Activated CD4-positive, alpha-beta memory T cell treated with anti-CD3 and anti-CD28 coated beads, Interleukin-2, amount 10 ng/mL, durations not matched to agents 7 days and 5 days (primary cell): ENCODE data around the gene CACNG1. TPM values are rescaled to one million over a fixed set of nuclear protein-coding genes. Genes with fewer than 3 reads are reported as not detected.

Source experiments
- CTCF ChIA-PET: fragments of 350-600 bp; sonication (Branson Sonifier 250); formaldehyde crosslinking; loops from one replicate; lab custom pipeline; 2021; ENCODE audit warnings: antibody characterized with exemption, inconsistent platforms; lab: Charles Lee
- POLR2A ChIA-PET: fragments of 350-600 bp; sonication (Branson Sonifier 250); formaldehyde crosslinking; loops from one replicate; lab custom pipeline; 2021; ENCODE audit warnings: antibody characterized with exemption; lab: Charles Lee
- DNase-seq: peaks from one replicate; pipeline ENCODE4 v3.0.0-alpha.2; 2020
- H3K27ac Mint-ChIP-seq: one replicate; pipeline ENCODE4 v1.8.0; 2021; ENCODE audit warnings: mild to moderate bottlenecking, mixed read lengths
- H3K27me3 Mint-ChIP-seq: one replicate; pipeline ENCODE4 v1.8.0; 2021; ENCODE audit warnings: mixed read lengths
- H3K36me3 Mint-ChIP-seq: one replicate; pipeline ENCODE4 v1.8.0; 2021; ENCODE audit warnings: low read depth, mixed read lengths
- H3K4me1 Mint-ChIP-seq: one replicate; pipeline ENCODE4 v1.8.0; 2021; ENCODE audit warnings: mixed read lengths
- H3K4me3 Mint-ChIP-seq: one replicate; pipeline ENCODE4 v1.8.0; 2021; ENCODE audit warnings: mild to moderate bottlenecking, mixed read lengths
- H3K9me3 Mint-ChIP-seq: one replicate; pipeline ENCODE4 v1.8.0; 2021; ENCODE audit warnings: mixed read lengths
- total RNA-seq, 2 experiments: library from RNA; stranded (reverse); gene quantifications; one replicate each; pipeline ENCODE4 v1.2.3, GENCODE V29; 2021

Gene CACNG1
- total RNA-seq, 2 experiments from 2014 or later, result not detected

DNA sequence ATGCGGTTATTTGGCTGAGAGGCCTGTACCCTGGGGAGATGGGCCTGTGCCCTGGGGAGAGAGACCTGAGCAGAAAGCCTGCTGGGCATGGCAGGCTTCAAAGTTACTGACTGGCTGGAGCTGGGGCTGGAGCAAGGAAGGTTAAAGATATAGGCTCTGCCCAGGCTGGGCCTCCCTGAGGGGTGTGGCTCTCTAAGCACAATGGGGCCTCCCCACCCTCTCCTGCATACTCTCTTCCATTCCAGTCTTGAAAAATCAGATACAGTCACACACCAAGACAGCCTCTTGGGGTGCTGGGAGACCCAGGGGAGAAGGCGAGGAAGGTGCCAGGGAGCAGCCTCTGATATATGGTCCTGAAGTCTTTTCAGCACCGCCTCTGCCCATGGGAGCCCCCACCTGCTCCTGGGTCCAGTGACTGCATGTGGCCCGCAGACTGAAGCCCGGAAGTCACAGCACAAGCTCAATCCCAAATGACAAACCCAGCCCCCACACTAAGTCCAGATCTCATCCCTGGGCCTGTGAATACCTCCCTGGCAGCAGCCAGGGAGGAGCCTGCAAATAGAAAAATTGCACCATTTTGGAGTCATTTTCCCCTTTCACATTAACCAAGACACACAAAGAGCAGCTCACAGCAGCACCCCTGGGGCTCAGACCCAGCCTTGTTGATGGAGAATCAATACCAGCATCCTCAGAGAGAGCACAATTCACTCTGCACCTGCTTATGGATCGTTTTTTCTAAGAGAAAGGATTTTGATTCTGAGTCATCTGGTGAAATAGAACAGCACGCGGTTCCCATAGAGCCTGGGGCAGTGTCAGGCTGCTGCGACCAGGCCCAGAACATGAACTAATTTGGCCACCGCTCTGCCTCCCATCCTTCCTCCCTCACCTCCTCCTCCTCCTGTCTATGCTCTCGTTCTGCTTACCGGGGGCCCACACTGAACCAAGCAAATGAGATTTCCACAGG, 25.6 kb upstream of the CACNG1 start:
- POLR2A ChIA-PET, result no interaction called here
- H3K9me3 Mint-ChIP-seq, result no peaks in the 10 kb centered on the region
- no peak overlapping the region for H3K27ac Mint-ChIP-seq
- DNase-seq, result no peak
- H3K4me1 Mint-ChIP-seq, result no peaks in the 10 kb centered on the region
- CTCF ChIA-PET, result no interaction called here
- no peak overlapping the region for H3K4me3 Mint-ChIP-seq
- H3K36me3 Mint-ChIP-seq, result no peaks in the 10 kb centered on the region
- H3K27me3 Mint-ChIP-seq, result peaks cover 1% of the 10 kb centered on the region

DNA sequence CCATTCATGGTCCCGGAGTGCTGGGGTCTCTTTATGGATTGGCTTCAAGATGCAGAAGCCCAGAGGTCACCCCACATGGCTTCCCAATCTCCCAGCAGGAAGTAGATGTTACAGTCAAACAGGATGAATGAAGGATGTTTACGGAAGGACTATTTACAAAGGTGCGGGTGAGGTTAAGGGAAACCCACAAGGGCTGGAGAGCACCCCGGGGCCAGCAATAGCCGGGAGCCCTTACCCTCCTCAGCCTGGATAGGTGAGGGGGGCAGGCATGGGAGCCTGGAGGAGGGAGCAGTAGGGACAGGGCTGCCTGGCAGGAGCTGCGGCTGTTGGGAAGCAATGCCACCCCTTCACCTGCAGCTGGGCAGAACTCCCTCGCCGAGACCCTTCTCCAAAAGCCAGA, 24.5 kb upstream of the CACNG1 start:
- H3K36me3 Mint-ChIP-seq, result no peaks in the 10 kb centered on the region
- POLR2A ChIA-PET, result no interaction called here
- no peak overlapping the region for H3K4me3 Mint-ChIP-seq
- CTCF ChIA-PET, result no interaction called here
- no peaks in the 10 kb centered on the region for H3K4me1 Mint-ChIP-seq
- H3K9me3 Mint-ChIP-seq, result no peaks in the 10 kb centered on the region
- peaks cover 1% of the 10 kb centered on the region for H3K27me3 Mint-ChIP-seq
- H3K27ac Mint-ChIP-seq, result no peak overlapping the region
- DNase-seq, result no peak

GRCh38 chr17:67020293-67020766, 24.0 kb upstream of the CACNG1 start:
- Mint-ChIP-seq H3K4me3 (no peak overlapping the region), H3K9me3 (no peaks in the 10 kb centered on the region), H3K27ac (no peak overlapping the region), H3K27me3 (peaks cover 1% of the 10 kb centered on the region), H3K36me3 (no peaks in the 10 kb centered on the region), H3K4me1 (no peaks in the 10 kb centered on the region)
- no peak for DNase-seq
- POLR2A ChIA-PET, result no interaction called here
- CTCF ChIA-PET, result no interaction called here

DNA sequence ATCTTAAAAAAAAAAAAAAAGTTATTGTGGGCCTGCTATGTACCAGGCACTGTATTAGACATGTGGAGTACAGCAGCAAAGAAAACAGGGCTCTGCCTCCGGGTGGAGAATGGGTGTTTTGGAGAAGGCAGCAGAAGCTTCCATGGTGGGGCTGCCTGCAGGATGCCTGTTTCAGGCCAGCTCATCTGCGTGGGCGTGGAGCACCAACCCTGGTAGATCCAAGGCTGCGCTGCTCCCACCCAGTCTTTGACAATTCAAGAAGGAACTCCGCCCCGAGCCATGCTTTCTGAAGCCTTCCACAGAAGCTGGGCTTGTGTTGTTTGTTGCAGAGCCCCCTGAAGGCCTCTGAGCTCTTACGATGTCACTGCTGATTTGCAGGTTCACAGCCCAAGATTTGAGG, 23.2 kb upstream of the CACNG1 start:
- Mint-ChIP-seq H3K4me3 (no peak overlapping the region), H3K27me3 (peaks cover 1% of the 10 kb centered on the region), H3K36me3 (no peaks in the 10 kb centered on the region), H3K9me3 (no peaks in the 10 kb centered on the region), H3K27ac (no peak overlapping the region), H3K4me1 (no peaks in the 10 kb centered on the region)
- ChIA-PET POLR2A (no interaction called here), CTCF (no interaction called here)
- no peak for DNase-seq

DNA sequence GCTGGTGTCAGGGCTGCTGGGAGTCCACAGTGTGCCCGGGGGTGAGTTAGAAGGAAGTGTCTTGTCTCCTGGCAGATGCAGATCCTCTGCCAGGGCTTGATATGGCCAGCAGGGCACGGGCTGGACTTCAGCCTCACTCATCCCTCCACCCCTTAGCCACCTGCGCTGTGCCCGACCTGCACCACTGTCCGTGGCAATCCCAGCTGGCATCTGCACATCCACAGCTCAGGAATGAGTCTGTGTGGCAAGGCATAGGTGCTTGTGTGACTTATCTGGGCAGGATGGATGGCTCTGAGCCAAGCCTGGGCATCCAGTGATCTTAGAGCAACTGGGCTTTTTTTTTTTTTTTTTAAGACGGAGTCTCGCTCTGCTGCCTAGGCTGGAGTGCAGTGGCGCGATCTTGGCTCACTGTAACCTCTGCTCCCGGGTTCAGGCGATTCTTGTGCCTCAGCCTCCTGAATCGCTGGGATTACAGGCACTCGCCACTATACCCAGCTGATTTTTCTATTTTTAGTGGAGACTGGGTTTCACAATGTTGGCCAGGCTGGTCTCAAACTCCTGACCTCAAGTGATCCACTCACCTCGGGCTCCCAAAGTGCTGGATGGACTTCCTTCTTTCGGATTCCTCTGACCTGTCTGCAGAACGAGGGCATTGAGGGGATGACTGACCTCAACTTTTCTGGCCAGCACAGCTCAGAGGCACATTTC, 22.5 kb upstream of the CACNG1 start:
- no peak for DNase-seq
- H3K27ac Mint-ChIP-seq, result no peak overlapping the region
- no peaks in the 10 kb centered on the region for H3K9me3 Mint-ChIP-seq
- ChIA-PET CTCF (no interaction called here), POLR2A (no interaction called here)
- H3K36me3 Mint-ChIP-seq, result no peaks in the 10 kb centered on the region
- H3K4me3 Mint-ChIP-seq, result no peak overlapping the region
- H3K27me3 Mint-ChIP-seq, result peaks cover 1% of the 10 kb centered on the region
- no peaks in the 10 kb centered on the region for H3K4me1 Mint-ChIP-seq

DNA sequence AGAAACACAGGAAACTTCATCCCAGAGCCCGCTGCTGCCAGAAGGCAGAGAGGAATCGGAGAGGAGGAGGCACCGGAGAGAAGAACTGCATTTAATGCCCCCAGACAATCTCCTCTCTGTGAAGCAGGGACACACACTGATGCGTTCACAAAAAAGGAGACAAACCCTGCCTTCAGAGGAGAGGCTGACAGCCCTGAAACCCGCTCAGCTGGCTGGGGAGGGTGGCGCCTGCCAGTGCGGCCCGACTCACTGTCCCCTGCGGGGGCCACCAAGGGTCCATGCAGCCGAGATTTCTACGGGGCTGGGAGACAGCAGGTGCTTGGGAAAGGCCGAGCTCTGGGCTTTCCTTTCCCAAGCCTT, 21.9 kb upstream of the CACNG1 start:
- ChIA-PET POLR2A (no interaction called here), CTCF (no interaction called here)
- H3K4me3 Mint-ChIP-seq, result no peak overlapping the region
- H3K4me1 Mint-ChIP-seq, result no peaks in the 10 kb centered on the region
- H3K27me3 Mint-ChIP-seq, result no peaks in the 10 kb centered on the region
- no peaks in the 10 kb centered on the region for H3K9me3 Mint-ChIP-seq
- no peak overlapping the region for H3K27ac Mint-ChIP-seq
- no peaks in the 10 kb centered on the region for H3K36me3 Mint-ChIP-seq
- DNase-seq, result no peak

DNA sequence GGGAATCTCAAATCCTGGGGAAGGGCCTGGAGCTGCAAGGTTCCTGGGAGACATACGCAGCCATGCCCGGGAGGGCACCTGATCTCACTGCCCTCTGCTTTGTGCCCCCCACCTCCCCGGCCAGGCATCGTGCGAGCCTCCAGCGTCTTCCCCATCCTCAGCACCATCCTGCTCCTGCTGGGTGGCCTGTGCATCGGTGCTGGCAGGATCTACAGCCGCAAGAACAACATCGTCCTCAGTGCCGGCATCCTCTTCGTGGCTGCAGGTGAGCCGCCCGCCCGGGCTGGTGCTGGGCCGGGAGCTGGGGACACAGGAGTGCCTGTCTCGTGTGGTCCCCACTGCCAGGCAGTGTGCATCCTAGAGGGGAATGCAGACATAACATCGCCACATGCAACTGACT, 19.6 kb upstream of the CACNG1 start:
- ChIA-PET CTCF (no interaction called here), POLR2A (no interaction called here)
- H3K27ac Mint-ChIP-seq, result no peak overlapping the region
- no peaks in the 10 kb centered on the region for H3K36me3 Mint-ChIP-seq
- H3K9me3 Mint-ChIP-seq, result no peaks in the 10 kb centered on the region
- H3K4me1 Mint-ChIP-seq, result no peaks in the 10 kb centered on the region
- no peaks in the 10 kb centered on the region for H3K27me3 Mint-ChIP-seq
- no peak overlapping the region for H3K4me3 Mint-ChIP-seq
- DNase-seq, result no peak

DNA sequence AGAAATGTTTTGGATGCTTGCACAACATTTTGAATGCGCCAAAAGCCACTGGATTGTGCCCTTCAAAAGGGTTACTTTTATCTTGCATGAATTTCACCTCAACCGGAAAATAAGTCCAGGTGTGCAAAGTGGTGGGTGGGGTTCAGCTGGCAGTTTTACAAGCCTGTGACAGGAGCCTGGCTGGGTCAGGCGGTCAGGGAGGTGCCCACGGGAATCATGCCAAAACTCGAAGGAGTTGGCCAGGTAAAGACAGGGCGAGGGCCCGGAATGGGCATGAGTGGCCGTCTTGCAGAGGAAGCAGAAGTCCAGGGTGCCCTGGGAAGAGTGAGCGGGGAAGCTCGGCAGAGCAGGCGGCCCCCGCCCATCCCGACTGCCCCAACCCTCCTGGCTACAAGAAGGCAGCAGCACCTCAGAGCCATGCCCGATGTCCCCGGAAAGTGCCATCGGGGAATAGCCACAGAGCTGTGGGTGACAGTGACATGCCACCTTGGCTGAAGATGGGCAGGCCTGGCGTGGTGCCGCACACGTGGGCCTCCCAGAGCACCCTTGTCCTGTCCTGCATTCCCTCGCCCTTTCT, 19.1 kb upstream of the CACNG1 start:
- Mint-ChIP-seq H3K27me3 (no peaks in the 10 kb centered on the region), H3K4me1 (no peaks in the 10 kb centered on the region), H3K9me3 (no peaks in the 10 kb centered on the region), H3K36me3 (no peaks in the 10 kb centered on the region), H3K27ac (no peak overlapping the region), H3K4me3 (no peak overlapping the region)
- ChIA-PET CTCF (no interaction called here), POLR2A (no interaction called here)
- DNase-seq, result no peak

DNA sequence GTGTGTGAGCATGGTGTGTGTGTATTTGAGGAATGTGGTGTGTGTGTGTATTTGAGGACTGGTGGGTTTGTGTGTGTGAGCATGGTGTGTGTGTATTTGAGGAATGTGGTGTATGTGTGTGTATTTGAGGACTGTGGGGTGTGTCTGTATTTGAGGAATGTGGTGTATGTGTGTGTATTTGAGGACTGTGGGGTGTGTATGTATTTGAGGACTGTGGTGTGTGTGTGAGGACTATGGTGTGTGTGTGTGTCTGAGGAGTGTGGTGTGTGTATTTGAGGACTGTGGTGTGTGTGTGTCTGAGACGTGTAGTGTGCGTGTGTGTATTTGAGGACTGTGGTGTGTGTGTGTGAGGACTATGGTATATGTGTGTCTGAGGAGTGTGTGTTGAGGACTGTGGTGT, 18.0 kb upstream of the CACNG1 start:
- ChIA-PET CTCF (no interaction called here), POLR2A (no interaction called here)

GRCh38 chr17:67027031-67027628, 17.2 kb upstream of the CACNG1 start:
- Mint-ChIP-seq H3K9me3 (no peaks in the 10 kb centered on the region), H3K27ac (no peak overlapping the region), H3K36me3 (no peaks in the 10 kb centered on the region), H3K27me3 (no peaks in the 10 kb centered on the region), H3K4me3 (no peak overlapping the region), H3K4me1 (no peaks in the 10 kb centered on the region)
- POLR2A ChIA-PET, result no interaction called here
- CTCF ChIA-PET, result no interaction called here
- DNase-seq, result no peak

More for the DNA sequence above, 18.0 kb upstream of the CACNG1 start:
- DNase-seq, result no peak
- no peak overlapping the region for H3K27ac Mint-ChIP-seq
- H3K27me3 Mint-ChIP-seq, result no peaks in the 10 kb centered on the region
- H3K36me3 Mint-ChIP-seq, result no peaks in the 10 kb centered on the region
- no peak overlapping the region for H3K4me3 Mint-ChIP-seq
- H3K9me3 Mint-ChIP-seq, result no peaks in the 10 kb centered on the region
- H3K4me1 Mint-ChIP-seq, result no peaks in the 10 kb centered on the region

DNA sequence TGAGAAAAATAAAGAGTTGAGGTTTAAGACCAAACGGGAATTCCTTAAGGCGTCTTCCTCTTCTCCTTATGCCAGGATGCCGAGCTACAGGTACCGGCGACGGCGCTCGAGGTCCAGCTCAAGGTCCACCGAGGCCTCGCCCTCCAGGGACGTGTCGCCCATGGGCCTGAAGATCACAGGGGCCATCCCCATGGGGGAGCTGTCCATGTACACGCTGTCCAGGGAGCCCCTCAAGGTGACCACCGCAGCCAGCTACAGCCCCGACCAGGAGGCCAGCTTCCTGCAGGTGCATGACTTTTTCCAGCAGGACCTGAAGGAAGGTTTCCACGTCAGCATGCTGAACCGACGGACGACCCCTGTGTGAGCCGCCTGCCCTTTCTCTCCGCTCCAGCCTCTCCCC, 13.7 kb upstream of the CACNG1 start:
- no peak for DNase-seq
- POLR2A ChIA-PET, result no interaction called here
- Mint-ChIP-seq H3K9me3 (no peaks in the 10 kb centered on the region), H3K4me3 (no peak overlapping the region), H3K36me3 (no peaks in the 10 kb centered on the region), H3K27ac (no peak overlapping the region), H3K27me3 (peaks cover 3% of the 10 kb centered on the region), H3K4me1 (no peaks in the 10 kb centered on the region)
- CTCF ChIA-PET, result no interaction called here

DNA sequence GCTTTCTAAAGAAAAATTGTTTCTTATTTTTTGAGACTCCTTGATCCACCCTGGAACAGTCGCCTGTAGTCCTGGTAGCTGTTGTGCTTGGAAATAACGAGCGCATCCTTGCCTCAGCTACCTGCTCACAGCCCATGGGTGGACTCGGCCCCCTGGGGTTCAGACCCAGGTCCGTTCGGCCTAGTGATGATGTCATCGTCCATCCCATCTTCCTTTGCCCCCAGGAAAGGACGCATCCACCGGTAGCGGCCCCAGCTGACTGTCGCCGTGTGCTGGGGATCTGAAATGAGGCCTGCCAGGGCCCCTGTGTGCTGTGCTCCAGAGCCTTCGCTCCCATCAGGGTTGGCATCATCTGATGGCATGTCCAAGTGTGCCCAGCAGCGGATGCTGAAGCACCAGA, 12.0 kb upstream of the CACNG1 start:
- Mint-ChIP-seq H3K4me3 (no peak overlapping the region), H3K36me3 (no peaks in the 10 kb centered on the region), H3K27me3 (peaks cover 7% of the 10 kb centered on the region), H3K9me3 (no peaks in the 10 kb centered on the region), H3K27ac (no peak overlapping the region), H3K4me1 (peaks cover 2% of the 10 kb centered on the region)
- no peak for DNase-seq
- POLR2A ChIA-PET, result no interaction called here
- CTCF ChIA-PET, result no interaction called here

GRCh38 chr17:67032985-67033384, 11.4 kb upstream of the CACNG1 start:
- H3K9me3 Mint-ChIP-seq, result no peaks in the 10 kb centered on the region
- ChIA-PET POLR2A (no interaction called here), CTCF (no interaction called here)
- H3K27me3 Mint-ChIP-seq, result peaks cover 7% of the 10 kb centered on the region
- no peaks in the 10 kb centered on the region for H3K36me3 Mint-ChIP-seq
- no peak overlapping the region for H3K4me3 Mint-ChIP-seq
- DNase-seq, result no peak
- H3K4me1 Mint-ChIP-seq, result peaks cover 2% of the 10 kb centered on the region
- H3K27ac Mint-ChIP-seq, result no peak overlapping the region
